GM12874 (cell line): ENCODE data around the gene GNRH2.

ENCODE experiments used
- CTCF ChIP-seq: IDR thresholded peaks from 2 replicates; pipeline ENCODE4 v1.5.1; 2011; ENCODE audit warnings: low read depth, mild to moderate bottlenecking, control low read depth, low read length, moderate library complexity; ENCODE audit not compliant: insufficient read depth

Gene GNRH2

GRCh38 chr20:3013771-3014170 is 29.7 kb upstream of the GNRH2 start:
- no peak for TF ChIP-seq CTCF

GRCh38 chr20:3014179-3014578 is 29.2 kb upstream of the GNRH2 start:
- TF ChIP-seq CTCF, result no peak

- TF ChIP-seq CTCF, result no peak
Observed at GRCh38 chr20:3014662-3015061, 28.8 kb upstream of the GNRH2 start.

GRCh38 chr20:3021327-3021726 is 22.1 kb upstream of the GNRH2 start:
- TF ChIP-seq CTCF, result no peak

- TF ChIP-seq CTCF, result no peak
Observed at GRCh38 chr20:3021777-3022176, 21.6 kb upstream of the GNRH2 start.

- no peak for TF ChIP-seq CTCF
Observed at GRCh38 chr20:3027987-3028386, 15.4 kb upstream of the GNRH2 start.

GRCh38 chr20:3031524-3032147 is 11.8 kb upstream of the GNRH2 start:
- TF ChIP-seq CTCF, result no peak

- no peak for TF ChIP-seq CTCF
Observed at GRCh38 chr20:3032624-3033023, 10.8 kb upstream of the GNRH2 start.
